WTC11 (cell line): ENCODE data around the gene CELF4.

Experiments
- ATF1 ChIP-seq: sonication (generic); formaldehyde crosslinking; IDR thresholded peaks from 2 replicates; pipeline ENCODE4 v1.8.1; 2023; ENCODE audit warnings: mild to moderate bottlenecking, moderate library complexity, missing genetic modification reagents
- CDX4 ChIP-seq: fragments of 250-450 bp; sonication (Bioruptor Pico); IDR thresholded peaks from 2 replicates; pipeline ENCODE4 v1.9.0; 2021; ENCODE audit warnings: moderate library complexity, mild to moderate bottlenecking, inconsistent platforms, borderline replicate concordance
- CREB1 ChIP-seq: sonication (generic); formaldehyde crosslinking; IDR thresholded peaks from 2 replicates; pipeline ENCODE4 v1.8.0; 2023; ENCODE audit warnings: mild to moderate bottlenecking, missing genetic modification reagents
- CTCF ChIP-seq: fragments of 200-600 bp; IDR thresholded peaks from 2 replicates; pipeline ENCODE4 v1.8.0; 2022; ENCODE audit warnings: antibody characterized with exemption
- E2F5 ChIP-seq: sonication (generic); formaldehyde crosslinking; IDR thresholded peaks from 2 replicates; pipeline ENCODE4 v1.8.1; 2022; ENCODE audit warnings: mild to moderate bottlenecking, moderate library complexity, missing genetic modification reagents
- FOXP1 ChIP-seq: sonication (generic); formaldehyde crosslinking; IDR thresholded peaks from 2 replicates; pipeline ENCODE4 v1.8.0; 2022; ENCODE audit warnings: missing genetic modification reagents, mild to moderate bottlenecking, moderate library complexity, borderline replicate concordance
- JUN ChIP-seq: sonication (generic); formaldehyde crosslinking; IDR thresholded peaks from 2 replicates; pipeline ENCODE4 v1.8.0; 2023; ENCODE audit warnings: mild to moderate bottlenecking, missing genetic modification reagents
- TEAD4 ChIP-seq: sonication (generic); formaldehyde crosslinking; IDR thresholded peaks from 2 replicates; pipeline ENCODE4 v1.8.0; 2022; ENCODE audit warnings: mild to moderate bottlenecking, missing genetic modification reagents
- TP53 ChIP-seq: sonication (generic); formaldehyde crosslinking; IDR thresholded peaks from 2 replicates; pipeline ENCODE4 v1.8.1; 2023; ENCODE audit warnings: mild to moderate bottlenecking, missing genetic modification reagents

DNA sequence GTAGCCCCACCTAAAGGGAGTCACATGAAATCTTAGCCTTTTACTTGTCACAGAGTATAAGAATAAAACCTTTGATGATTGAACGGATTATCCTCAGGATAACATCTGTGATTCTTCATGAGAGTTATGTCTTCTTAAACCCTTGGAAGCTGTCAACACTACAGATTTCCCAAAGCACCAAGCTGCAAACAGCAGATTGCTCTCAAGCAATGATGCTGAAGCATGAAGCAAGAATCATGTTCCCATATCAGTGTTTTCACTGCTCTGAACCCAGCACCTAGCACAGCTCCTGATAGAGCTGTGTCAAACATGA, 47.6 kb upstream of the CELF4 start:
- TF ChIP-seq FOXP1 (CRISPR knock-in tag) (no peak), CTCF (no peak), E2F5 (CRISPR knock-in tag) (no peak), CDX4 (CRISPR knock-in tag) (no peak), TEAD4 (CRISPR knock-in tag) (no peak), CREB1 (CRISPR knock-in tag) (no peak), JUN (CRISPR knock-in tag) (no peak), TP53 (no peak), ATF1 (CRISPR knock-in tag) (no peak)
